Brain pericyte (primary cell): Measurements from ENCODE around the gene HMGCS2.
"Not testable (repeated sequence)": the region's sequence is repeated elsewhere in the genome, so short reads cannot be mapped to it uniquely, and the experiment has no call there.

Source experiments
- DNase-seq: peaks from one replicate; pipeline ENCODE4 v3.0.0-alpha.2; 2012; ENCODE audit warnings: low read depth, low spot score

HMGCS2 gene

DNA sequence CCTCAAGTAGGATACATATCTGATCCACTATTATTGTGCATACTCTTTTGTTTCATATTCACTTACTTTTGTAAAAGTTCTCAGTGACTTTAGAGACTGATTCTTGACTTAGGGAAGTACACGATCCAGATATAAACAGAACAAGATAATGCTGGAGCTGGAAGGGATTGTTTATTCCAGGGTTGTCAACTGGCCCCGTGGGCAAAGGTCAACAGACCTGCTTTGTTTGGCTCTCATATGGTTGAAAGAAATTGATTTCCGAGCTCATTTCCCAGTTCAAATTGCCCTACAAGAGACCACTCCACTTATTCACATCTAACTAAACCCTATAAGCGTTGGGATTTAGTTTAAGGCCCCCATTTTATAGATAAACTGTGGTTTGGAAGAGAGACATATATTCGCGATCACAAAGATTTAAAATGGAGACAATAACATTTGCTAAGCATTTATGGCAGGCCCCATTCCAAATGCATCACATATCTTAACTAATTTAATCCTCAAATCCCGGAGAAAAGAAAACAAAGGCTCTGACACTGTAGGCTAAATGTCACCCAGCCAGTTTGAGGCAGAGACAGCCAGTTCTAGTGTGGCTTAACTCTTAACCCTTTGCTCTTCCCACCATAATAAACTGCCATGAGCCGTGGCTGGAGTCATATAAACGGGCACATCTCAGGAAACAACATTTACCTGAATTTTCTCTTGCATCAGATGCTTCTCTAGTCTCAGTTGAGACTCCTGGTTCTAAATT is 21.9 kb upstream of the HMGCS2 start:
- no peak for DNase-seq

DNA sequence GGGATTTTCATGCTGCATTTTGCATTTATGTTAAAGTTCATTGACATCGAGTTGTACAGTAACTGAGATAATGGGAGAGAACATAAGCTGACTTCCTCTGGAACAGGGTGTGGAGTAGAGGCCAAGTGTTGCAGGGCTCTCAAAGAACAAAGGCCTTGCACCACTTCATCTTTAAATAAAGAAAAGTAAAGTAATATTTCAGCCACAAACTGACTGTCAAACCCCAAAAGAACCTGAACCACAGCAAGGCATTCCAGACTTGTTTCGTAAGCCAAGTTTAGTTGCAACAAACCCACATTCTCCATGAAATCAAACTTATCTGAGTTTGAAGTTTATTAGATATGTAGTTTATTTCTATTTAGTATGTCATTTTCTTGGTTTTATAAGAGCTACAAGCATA is 19.1 kb upstream of the HMGCS2 start:
- DNase-seq, result no peak

DNA sequence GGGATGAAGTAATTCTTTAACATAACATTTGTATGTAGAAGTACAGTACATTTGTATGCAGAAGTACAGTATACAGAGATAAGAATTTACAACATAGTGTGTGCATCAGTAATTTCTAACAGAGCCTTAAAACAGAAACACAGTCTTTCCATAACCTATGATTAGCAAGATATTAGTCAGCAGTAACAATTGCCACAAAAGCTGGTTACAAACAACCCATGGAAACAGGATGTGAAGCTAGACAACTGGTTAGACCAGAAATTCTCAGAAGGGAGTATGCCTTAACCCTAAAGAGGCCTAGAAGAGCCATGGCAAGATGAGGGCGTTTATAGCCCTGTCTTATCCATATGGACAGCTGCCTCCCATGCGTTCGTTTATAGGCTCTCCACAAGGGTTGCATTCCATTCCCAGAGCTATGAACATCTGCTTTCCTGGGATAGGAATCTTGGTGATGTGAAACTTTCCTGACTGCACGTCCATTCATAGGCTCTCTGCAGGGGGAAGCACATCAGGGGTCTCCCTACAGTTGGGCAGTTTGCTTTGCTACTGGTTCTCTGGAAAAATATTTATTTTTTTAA is 17.9 kb upstream of the HMGCS2 start:
- not testable (repeated sequence) for DNase-seq

DNA sequence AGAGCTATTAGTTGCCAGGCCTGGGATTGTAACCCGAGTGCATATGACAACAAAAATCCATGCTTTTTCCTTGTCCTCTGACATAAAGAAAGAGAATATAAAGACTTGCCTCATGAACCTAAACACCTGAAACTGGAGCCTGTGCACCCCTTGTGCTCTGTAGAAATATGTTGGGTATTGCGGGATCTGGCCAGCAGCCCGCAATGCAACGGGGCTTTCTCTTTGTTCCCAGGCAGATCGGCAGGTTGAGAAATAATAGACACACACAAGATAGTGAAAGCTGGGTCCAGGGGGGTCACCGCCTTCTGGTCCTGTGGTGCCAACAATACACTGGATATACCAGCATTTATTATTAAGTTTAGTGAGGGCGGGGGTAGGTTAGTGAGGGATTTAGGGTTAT is 17.3 kb upstream of the HMGCS2 start:
- not testable (repeated sequence) for DNase-seq

DNA sequence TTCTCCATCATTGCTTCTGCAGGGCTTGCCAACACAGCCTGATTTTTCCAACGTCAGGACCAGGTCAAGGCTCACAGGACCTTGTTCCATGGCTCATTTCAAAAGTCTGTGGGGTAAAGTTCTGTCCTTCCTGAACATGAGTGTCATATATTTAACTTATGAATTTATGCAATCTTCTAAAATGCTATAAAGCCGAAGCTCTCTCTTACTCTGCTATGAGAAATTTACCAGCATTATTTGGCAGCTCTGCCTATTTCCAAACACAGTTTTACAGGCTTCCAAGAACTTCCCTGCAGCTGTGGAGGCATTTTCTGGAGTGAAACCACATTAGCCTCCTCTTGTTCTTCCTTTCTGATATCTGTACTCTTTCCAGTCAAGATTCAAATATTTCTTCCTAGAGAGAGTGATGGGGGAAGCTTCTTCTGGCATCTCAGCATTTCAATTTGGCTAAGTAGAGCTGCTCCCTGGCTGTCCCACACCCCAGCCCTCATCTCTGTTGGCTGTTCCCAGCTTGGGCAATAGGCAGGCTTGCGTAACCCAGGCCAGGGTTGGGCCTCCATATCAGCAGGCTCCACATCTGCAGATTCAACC is 15.6 kb upstream of the HMGCS2 start:
- no peak for DNase-seq

DNA sequence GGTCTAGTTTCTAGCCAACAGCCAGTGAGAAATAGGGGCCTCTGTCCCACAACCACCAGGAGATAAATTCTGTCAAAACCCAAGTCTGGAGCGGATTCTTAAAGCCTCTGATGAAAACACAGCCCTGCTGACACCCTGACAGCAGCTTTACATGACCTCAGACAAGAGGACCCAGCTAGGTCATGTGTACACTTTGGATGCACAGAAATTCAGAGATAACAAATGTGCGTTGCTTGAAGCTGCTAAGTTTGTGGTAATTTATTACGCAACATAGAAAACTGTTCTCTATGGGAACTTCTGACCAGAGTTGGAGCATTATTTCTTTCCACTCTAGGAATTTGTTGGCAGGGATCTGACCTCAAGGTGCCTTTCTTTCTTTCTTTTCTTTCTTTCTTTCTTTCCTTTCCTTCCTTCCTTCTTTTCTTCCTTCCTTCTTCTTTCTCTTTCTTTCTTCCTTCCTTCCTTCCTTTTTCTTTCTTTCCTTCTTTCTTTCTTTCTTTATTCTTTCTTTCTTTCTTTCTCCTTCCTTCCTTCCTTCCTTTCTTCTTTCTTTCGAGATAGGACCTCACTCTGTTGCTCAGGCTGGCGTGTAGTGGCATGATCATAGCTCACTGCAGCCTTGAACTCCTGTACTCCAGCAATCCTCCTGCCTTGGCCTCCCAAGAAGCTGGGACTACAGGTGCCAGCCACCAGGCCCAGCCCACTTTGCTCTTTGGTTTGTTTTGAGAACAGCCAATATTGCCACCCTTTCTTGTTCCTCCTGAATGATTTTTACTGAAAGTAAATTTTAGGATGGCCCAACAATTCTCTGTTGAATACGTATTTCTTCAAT is 14.9 kb upstream of the HMGCS2 start:
- no peak for DNase-seq

DNA sequence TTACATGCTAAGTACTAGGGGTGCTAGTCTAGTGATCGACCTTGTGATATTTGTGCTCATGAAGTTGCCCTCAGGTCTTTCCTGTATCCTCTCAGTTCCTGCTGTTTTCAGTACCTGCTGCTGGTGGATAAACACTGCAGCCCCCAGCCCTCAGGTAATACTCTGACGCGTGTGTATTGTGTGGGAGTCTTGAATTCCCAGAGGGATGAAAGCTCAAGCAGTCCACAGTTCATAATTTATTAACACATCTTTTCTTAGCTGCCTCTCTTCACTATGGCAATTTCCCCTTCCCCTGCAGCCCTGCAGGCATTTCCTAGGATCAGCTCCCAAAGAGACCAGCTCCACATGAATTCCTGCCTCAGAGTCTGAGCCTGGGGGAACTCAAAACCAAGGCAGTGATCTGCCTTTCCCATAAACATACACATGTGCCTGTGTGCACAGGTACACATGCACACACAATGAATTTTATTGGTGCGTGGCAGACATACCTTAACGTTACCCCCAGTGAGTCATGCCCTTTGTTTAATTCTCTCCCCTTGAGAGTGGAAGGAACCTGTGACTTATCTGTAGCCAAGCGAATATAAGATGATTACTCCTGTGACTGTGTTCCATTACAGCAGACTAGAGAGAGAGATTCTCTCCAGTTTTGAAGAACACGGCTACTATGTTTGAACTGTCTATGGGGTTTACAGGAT is 14.1 kb upstream of the HMGCS2 start:
- no peak for DNase-seq

DNA sequence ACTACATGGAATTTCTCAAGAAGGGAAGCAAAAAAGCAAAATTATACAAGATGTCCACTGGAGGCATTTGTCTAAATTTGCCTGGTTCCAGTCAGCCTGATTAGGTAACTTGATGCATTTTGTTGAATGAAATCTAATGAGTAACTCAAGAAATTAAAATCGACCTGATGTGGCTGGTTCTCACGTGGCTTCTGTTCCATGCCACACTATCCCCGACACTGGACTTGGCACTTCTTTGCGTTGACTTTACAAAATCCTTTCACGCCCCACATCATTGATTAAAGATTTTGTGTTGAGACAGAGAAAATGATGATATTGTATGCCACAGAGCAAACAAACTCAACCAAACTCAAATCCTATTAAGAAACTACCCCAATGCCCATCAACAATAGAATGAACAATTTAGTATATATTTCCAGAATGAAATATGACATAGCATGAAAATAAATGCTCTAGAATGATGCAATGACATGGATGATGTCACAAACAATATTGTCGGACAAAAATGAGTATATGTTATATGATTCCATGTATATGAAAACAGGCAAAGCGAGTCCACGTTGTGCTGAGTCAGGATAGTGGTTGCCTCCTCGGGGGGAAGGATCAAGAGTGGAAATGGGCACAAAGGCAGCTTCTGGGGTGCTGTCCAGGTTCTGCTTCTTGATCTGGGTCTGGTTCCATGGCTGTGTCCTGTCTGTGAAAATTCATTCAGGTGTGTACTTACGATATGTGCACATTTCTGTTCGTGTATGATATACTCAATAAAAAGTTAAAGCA is 12.9 kb upstream of the HMGCS2 start:
- DNase-seq, result no peak

DNA sequence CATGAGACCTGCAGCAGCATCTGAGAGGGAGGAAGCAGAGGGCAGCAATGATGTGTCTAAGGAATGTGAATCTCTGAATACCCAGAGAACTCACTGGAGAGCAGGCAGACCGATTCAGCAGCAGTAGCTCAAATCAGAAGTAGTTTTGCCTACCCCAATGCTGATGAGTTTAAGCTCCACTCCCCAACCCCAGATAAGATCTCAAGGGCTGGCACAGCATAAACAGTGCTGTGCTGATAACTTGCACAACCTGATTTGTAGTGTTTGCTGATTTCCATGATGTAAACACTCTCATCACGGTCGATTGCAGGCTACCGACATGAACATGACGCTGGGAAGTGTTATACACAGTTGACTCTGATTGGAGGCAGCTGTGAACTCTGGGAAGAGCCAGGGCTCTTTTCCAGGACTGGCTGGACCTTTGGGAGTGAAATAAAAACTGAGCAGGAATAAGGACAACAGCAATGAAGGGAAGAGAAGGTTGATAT is 11.2 kb upstream of the HMGCS2 start:
- no peak for DNase-seq

DNA sequence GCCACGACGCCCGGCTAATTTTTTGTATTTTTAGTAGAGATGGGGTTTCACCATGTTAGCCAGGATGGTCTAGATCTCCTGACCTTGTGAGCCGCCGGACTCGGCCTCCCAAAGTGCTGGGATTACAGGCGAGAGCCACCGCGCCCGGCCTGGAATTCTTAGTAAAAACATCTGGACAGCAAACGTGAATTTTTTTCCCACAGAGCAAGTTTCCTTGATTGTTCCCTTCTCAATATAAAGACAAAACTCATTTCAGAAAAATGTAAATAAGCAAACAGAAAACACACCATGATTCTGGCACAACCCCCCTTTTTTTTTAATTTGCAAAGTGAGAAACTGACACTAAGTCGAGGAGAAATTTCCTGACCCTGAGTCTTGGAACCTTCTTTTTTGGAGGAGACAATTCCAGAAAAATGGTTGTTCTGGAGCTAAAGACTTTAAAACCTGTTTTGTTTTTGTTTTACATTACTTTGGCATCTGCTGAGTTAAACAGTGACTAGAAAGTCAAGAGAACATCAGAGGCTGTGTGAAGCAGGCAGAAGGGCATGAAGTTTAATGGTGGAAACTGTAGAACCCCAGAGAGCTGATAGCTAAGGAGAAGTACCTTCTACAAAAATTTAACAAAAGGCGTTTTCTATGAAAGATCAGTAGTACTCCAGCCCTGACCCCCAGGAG is 10.3 kb upstream of the HMGCS2 start:
- DNase-seq, result no peak

DNA sequence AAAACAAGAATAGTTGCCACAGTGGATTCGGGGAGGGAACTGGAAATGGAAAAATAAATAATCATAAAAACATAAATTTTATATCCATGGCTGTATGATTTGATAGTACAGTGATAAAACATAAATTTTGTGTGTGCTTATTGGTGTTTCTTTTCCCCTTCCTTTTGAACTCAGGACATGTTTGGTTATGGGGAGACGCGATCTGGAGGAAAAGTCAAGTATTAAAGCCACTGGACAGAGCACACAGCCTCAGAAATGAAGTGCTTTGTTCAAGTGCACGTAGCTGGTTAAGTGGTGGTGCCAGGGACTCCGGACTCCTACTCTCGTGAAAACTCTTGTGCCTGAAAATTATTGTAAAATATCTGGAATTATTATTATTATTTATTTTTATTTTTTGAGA is 9.7 kb upstream of the HMGCS2 start:
- no peak for DNase-seq

DNA sequence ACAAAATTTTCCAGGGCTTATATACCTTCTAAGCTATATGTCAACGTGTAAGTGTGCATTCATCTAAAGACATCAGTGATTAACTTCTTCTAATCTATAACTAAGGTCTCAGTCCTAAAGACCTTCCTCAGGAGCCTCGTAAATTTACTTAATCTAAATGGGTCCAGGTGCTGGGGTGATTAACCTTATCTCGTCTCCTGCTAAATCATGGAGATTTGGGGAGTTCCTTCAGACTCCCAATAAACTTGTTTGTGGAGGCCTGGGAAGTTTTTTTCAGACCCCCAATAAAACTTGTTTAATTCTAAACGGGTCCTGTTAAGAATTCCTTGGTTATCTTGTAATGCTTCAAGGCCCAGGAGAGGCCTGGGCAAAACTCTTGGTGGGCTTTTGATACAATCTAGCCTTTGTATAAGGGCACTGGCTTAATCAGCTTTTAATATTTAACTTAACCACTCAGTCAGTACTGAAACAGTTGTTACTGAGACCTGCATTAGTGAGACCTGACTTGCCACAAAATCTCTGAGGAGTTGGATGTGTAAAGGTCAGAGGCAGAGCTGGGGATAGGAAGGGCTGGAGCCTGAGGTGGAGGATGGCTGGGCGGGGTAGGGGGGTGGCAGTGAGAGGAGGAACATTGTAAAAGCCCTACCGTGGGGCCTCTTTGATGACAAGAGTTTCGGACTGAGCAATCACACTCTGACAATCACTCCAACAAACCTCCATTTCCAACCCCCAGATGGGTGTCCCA is 6.2 kb upstream of the HMGCS2 start:
- no peak for DNase-seq

DNA sequence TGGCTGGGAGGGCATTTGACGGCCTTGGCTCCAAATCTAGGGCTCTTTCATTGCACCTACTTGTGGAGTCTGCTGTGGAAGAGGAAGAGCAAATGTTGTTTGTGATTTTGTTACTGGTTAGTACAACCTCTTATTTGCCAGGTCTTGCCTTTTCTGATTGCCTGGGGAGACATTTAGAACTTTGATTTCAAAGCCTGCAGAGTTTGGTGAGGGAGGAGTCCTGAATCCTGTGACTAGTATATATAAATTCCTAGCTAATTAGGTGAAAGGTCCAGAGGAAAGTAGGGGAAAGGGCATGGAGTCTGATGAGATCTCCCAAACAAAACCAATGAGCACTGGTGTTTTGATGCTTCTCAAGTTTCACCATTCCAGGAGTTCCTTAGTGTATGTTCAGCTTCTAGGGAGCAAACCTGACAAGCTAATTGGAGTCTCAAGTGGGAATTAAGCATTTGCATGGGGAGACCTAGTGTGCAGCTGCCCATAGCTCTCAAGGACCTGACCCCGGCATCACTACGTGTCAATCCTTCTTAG is 5.1 kb upstream of the HMGCS2 start:
- DNase-seq, result no peak

DNA sequence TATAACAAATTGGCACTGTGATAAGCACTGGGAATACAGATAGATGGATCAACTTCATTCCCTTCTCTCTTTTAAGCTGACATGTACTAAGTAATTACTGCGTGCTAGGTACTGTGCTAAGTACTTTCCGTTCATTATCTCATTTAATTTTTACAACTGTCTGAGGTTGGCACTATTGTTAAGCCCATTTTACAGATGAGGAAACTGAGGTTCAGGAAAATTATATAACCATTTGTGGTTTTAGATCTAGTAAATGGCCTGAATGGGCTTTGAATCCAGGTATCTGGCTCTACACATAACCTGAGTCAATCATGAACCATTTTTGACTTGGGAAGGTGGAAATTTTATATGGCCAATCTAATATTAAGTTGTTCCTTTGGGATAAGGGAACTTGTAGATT is 3.6 kb upstream of the HMGCS2 start:
- DNase-seq, result no peak

DNA sequence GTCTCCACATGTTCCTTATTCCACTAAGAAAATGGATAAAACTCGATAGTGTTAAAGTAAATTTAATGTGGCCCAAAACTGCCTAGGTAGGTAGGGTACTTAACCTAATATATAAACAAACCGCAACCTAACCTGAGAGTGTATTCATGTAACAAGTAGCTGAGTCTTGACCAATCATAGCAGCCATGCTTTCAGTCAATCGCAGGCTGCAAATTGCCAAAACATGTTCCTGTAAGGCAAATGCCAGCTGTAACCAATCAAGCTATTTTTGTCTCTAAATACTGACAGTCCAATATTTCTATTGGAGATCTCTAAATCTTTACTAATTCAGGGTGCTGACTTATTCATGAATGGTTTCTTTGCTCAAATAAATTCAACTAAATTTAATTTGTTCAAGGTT is 3.1 kb upstream of the HMGCS2 start:
- DNase-seq, result no peak

DNA sequence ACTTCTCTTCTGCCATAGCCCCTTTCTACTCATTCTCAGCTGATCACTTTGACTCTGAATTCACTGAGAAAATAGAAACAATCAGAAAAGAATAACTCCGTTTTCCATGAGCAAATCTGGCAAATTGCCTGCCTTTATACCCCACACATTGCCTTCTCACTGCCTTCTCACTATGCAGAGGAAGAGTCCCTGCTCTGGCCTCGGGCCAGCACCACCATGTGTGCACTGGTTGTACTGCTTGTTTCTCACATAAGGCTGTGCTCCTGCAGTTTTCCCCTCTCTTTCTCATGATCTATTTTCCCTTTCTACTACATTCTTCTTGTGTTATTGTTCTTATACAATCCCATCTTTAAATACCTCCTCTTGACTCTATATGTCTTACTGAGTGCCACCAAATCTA is 2.3 kb upstream of the HMGCS2 start:
- no peak for DNase-seq

DNA sequence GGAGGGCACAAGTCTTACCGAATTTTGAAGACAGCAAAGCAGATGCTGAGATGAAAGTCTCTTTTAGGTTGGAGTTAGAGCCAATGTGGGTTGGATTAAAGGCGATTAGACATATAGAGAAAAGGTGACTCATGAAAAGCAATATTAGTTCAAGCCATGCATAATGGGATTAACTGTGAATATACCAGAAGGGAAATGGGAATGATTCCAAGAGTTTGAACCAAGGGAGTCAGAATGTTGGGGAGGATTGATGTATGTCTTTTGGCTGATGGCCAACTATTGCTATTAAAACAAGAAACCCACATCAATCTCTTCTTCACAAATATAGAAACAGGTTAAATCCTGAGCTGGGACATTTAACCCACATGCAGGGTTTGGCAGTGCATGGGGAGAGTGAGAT is 1.2 kb downstream of the HMGCS2 start:
- no peak for DNase-seq

DNA sequence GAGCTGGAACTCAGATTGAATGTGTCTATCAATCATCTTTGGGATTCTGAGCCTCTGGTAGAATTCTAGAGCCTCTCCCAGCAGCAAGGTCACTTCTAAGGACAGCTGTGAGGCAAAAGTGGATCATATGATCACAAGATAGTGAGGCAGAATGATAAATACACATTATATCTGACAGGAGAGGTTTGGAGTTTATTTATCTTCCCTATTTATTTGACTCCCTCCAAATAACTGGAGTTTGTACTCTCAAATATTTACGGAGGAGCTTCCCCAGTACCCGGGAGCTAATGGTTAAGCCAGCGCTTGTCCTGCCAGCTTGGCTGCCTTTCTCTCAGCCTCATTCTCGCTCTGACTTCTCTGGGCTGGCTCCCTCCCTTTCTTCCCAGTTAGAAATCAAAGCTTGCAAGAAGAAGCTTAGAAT is 2.3 kb downstream of the HMGCS2 start:
- DNase-seq, result no peak

DNA sequence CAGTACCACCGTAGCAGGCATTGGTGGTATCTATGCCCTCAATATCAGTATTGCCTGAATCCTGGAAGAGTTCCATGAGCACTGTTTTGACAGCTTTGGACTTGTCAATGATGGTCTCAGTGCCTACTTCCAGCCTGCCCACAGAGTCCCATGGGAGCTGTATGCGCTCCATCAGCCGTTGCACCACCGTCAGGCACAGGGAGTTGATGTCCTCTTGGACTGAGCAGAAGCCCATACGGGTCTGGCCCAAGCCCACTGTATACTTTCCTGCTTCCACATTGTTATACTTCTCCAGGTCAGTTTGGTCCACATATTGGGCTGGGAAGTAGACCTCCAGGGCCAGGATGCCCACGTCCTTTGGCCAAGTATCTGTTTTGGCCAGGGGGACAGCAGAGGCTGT is 4.5 kb downstream of the HMGCS2 start:
- DNase-seq, result no peak
